Liver (tissue), 3 donors: ENCODE measurements around the gene DOCK10.

Experiments
- CTCF ChIP-seq: fragments of 150-350 bp; IDR thresholded peaks from 2 replicates; pipeline ENCODE4 v1.5.1; 2017; ENCODE audit warnings: improper control_type of control experiment, low read depth, low read length; ENCODE audit not compliant: missing input control
- FOXA1 ChIP-seq: IDR thresholded peaks from 2 replicates; pipeline ENCODE4 v1.6.1; 2016; ENCODE audit warnings: antibody characterized with exemption
- RAD21 ChIP-seq, 2 donors: IDR thresholded peaks; 2 replicates each; pipeline ENCODE4 v1.6.1; 2016; ENCODE audit warnings: antibody characterized with exemption in 2 of 2, mild to moderate bottlenecking in 2 of 2
- RXRA ChIP-seq, 2 donors: IDR thresholded peaks; 2 replicates each; pipeline ENCODE4 v1.6.1; 2017 to 2018; ENCODE audit warnings: antibody characterized with exemption in 2 of 2, mild to moderate bottlenecking in 1 of 2
- SP1 ChIP-seq: IDR thresholded peaks from 2 replicates; pipeline ENCODE4 v1.6.1; 2018; ENCODE audit warnings: antibody characterized with exemption, mild to moderate bottlenecking
- TF ChIP-seq, protein P1 (sequence below): IDR thresholded peaks from 2 replicates; pipeline ENCODE4 v1.6.1; 2016; ENCODE audit warnings: antibody characterized with exemption, mild to moderate bottlenecking
- donor health status: healthy.
- donor health status: healthy.

GRCh38 chr2:224909885-224910573, 132.2 kb downstream of the DOCK10 start:
- TF ChIP-seq CTCF = no peak
- TF ChIP-seq, protein P1, sequence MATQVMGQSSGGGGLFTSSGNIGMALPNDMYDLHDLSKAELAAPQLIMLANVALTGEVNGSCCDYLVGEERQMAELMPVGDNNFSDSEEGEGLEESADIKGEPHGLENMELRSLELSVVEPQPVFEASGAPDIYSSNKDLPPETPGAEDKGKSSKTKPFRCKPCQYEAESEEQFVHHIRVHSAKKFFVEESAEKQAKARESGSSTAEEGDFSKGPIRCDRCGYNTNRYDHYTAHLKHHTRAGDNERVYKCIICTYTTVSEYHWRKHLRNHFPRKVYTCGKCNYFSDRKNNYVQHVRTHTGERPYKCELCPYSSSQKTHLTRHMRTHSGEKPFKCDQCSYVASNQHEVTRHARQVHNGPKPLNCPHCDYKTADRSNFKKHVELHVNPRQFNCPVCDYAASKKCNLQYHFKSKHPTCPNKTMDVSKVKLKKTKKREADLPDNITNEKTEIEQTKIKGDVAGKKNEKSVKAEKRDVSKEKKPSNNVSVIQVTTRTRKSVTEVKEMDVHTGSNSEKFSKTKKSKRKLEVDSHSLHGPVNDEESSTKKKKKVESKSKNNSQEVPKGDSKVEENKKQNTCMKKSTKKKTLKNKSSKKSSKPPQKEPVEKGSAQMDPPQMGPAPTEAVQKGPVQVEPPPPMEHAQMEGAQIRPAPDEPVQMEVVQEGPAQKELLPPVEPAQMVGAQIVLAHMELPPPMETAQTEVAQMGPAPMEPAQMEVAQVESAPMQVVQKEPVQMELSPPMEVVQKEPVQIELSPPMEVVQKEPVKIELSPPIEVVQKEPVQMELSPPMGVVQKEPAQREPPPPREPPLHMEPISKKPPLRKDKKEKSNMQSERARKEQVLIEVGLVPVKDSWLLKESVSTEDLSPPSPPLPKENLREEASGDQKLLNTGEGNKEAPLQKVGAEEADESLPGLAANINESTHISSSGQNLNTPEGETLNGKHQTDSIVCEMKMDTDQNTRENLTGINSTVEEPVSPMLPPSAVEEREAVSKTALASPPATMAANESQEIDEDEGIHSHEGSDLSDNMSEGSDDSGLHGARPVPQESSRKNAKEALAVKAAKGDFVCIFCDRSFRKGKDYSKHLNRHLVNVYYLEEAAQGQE = peak; percentile 25
- peak; percentile 84 for TF ChIP-seq SP1
- TF ChIP-seq RXRA (IDR thresholded peaks at IDR 0.05) = peak; percentile 75 to 78
- no peak for TF ChIP-seq FOXA1
- TF ChIP-seq RAD21 (IDR thresholded peaks at IDR 0.05) = peak; percentile 27
